Ramos (cell line): ENCODE measurements around the gene ACOT8.
"Not testable (repeated sequence)": the region's sequence is repeated elsewhere in the genome, so short reads cannot be mapped to it uniquely, and the experiment has no call there.

Source experiments
- in situ Hi-C: fragments of 300-500 bp; cut with MboI; formaldehyde crosslinking; loops from one replicate; pipeline ENCODE4 v1.14.3; 2022; ENCODE audit warnings: low sequenced_read_pairs; ENCODE audit not compliant: unreplicated experiment

The ACOT8 gene

DNA sequence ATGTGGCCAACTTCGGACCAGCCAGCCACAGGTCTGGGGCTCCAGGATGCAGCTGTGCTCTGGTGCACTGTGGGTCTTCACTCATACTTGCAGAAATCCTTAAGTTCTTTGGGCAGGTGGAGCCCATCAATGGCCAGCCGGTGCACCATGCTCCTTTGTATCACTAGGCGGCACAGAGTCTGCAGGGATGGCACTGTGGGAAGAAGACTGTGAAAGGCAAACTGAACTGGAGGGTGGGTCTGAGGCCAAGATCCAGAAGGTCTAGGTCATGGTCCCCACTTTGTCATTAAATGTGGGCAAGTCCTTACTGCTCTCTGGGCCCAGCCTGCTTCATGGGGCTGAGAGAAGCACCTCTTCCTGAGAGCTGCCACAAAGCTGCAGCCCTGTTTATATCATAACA lies 31.5 kb upstream of the ACOT8 start:
- in situ Hi-C loops = no loop called here

DNA sequence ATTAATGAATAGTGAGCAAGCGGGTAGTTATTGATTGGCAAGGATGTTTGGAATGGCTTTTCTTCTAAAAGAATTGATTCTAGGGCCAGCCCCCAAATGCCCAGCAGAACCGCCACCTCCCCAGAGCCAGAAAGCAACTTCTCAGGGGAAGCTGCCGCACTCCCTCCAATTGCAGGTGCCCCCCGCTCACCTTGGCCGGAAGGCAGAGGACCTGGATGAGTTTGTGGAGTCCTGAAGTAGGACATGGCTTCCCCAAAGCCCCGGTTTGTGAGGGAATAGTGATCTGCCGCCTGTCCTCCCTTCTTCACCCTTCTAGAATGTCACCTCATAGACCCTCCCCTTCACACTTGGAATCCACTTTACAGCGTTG lies 30.1 kb upstream of the ACOT8 start, which contains the start of gene SPATA25:
Gene SPATA25 (minus strand): TSS at position 277 of the 370 bp plus-strand sequence. CDS start 32 bp downstream, at position 245.
- in situ Hi-C loops = no loop called here

DNA sequence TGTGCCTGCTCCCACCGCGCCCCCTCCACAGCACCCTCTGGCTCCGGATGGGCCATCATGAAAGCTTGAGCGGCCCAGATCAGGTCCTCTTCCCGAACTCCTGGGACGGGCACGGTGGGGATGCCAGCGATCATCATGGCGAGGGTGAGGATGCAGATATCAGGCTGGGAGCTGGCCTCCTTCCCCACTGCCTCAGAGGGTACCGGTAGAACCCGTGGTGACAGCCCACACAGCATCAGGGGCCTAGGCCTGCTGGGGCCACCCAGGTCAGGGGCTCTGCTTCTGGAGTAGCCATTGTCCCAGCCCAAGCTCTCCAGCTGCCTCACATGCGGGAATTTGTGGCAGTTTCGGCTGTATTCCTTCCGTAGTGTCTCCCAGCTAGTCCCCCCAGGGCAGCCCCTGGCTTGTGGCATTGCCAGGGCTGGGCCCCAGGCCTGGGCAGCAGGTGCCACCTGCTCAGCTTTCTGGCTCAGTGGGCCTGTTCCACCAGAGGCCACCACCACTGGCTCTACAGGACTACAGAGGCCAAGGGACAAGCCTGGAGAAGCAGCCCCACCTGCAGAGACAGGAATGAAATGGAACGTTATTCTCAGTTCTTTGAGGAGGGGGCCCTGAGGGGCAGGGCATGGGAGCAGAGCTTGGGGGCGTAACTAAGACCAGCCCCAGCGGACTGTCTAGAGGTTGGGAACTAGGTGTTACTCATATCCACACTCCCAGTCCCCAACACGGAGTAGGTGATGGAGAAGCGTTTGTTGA lies 29.6 kb upstream of the ACOT8 start:
- in situ Hi-C loops = no loop called here

DNA sequence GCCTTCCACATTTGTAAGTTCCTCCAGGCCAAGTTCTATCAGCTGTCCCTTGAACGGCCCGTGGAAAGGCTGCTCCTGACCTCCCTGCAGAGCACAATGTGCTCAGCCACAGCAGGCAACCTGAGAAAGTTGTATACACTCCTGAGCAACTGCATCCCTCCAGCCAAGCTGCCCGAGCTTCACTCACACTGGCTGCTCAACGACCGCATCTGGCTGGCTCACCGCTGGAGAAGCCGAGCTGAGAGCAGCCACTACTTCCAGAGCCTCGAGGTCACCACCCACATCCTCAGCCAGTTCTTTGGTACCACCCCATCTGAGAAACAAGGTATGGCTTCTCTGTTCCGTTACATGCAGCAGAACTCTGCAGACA lies 25.9 kb upstream of the ACOT8 start:
- in situ Hi-C loops = no loop called here

DNA sequence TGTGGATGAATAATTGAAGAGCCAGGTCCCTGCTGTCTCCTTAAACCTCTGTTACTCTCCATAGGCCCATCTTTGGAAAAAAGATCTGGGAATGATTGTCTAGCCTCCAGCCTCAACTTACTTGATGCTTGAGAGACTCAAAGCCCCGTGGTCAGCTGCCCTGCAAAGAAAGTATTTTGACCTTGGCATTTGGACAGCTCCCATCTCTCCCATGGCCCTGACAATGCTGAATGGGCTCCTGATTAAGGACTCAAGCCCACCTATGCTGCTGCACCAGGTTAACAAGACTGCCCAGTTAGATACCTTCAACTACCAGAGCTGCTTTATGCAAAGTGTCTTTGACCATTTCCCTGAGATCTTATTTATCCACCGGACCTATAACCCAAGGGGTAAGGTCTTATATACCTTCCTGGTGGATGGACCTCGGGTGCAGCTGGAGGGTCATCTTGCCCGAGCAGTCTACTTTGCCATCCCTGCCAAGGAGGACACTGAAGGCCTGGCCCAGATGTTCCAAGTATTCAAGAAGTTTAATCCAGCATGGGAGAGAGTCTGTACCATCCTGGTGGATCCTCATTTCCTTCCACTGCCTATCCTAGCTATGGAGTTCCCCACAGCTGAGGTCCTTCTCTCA lies 25.4 kb upstream of the ACOT8 start:
- in situ Hi-C loops = no loop called here

DNA sequence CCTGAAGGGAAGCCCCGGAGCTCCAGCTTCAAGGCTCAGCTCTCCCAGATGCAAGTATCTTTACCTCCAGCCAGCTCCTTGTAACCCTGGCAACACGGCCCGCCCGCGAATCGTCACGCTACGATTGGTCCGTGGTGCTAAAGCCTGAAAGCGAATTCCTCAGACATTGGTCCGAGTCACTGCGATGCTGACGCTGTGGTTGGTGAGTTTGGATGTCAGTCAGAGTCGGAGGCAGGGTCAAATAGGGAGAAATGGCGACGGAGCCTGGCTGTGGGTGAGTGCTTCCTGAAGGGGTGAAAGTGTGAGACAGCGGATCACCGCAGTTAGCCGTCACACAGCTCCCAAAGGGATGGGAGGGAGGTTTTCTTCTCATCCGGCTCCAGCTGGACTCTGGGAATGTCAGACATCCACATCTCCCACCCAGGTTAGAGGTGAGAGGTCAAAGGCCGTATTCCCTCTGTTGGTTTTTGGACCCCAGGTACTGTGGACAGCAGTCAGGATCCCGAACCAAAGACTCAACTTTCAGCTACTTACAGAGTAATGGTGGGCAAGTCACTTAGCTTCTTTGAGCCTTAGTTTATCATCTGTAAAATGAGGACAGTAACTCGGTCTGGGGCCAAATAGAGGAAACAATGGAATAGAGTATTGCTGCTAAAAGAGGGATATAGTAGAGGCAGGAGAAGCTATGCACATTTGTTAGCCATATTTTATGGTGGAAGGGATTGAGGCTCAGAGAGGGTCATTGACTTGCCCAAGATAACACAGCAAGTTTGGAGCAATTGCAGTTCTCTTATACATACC lies 24.0 kb upstream of the ACOT8 start, which contains the start of gene ZSWIM1:
Gene ZSWIM1 (plus strand): TSS at position 240 of the 801 bp plus-strand sequence. CDS start 1,366 bp downstream, outside the sequence.
- in situ Hi-C loops = no loop called here

DNA sequence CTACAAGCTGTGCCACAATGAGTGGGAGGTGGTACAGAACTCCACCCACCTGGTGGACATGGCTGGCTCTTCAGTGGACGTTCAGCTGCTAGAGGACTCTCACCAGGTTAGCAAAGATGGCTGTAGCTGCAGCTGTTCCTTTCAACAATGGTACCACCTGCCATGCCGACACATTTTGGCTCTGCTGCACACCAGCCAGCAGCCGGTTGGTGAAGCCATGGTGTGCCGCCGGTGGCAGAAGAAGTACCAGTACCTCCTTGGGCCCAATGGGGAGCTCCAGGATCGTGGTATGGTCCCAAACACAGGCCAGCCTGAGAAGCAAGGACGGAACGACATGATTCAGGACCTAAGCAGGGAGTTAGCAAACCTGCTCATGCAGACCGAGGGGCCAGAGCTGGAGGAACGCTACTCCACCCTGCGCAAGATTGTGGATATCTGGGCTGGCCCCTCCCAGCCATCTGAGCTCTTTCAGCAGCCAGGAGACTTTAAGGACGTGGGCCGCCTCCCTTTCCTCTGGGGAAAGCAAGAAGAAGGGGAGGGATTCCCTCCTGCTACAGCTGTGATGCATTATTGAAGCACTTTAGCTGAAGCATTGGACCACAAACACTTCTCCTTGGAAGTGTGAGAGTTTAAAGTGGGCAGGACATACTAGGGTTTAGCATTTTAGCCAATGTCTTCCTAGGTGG lies 21.0 kb upstream of the ACOT8 start:
- in situ Hi-C loops = no loop called here

DNA sequence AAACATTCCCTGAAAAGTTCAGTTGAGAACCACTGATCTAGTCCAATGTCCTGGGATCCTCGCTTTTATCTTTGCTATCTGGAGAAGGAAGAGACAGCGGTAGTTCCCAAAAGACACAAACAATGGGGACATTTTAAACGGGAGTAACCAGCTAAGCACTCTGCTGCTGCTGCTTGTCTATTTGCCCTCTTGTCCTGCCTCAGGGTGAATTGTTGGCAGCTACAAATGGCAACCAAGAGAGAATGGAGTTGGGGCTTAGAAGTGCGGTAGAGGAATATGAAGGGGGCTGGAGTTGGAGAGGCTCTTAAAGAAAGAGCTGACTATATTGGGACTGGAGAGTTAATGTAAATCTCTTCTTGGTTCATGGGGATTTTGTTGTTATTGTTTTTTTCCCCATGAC lies 17.4 kb upstream of the ACOT8 start:
- in situ Hi-C loops = no loop called here

DNA sequence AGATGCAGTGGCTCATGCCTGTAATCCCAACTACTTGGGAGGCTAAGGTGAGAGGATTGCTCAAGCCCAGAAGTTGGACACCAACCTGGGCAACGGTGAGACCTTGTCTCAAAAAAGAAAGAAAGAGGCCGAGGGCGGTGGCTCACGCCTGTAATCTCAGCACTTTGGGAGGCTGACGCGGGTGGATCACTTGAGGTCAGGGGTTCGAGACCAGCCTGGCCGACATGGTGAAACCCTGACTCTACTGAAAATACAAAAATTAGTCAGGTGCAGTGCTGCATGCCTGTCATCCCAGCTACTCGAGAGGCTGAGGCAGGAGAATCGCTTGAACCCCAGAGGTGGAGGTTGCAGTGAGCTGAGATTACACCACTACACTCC lies 16.9 kb upstream of the ACOT8 start:
- in situ Hi-C loops = not testable (repeated sequence)

DNA sequence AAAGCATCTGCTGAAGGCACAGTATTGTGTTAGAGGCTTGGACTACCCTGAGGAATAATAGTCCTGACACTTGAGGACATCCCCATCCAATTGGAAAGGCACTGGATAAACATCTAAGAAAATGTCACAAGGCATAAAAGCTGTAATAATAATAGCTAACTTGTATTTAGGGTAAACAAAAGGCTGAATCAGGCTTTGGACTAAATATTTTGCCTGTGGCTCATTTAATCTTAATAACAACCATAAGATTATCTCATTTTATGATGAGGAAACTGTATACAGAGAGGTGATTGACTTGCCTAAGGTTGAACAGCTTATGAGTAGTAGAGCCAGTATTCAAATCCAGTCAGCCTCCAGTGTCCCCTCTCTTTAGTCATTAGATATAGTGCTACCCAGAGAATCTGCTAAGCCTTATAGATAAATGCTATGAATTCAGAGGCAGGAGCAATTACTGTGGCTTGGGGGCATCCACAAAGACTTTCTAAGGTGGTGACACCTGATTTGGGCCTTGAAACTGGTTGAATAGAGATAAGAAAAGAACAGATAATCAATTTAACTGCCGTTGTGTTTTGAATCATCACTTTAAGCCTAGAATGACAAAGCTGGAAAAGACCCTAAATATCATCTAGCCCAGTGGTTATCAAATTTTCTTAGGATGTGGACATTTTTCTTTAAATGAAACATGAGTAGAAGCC lies 16.4 kb upstream of the ACOT8 start:
- in situ Hi-C loops = no loop called here

DNA sequence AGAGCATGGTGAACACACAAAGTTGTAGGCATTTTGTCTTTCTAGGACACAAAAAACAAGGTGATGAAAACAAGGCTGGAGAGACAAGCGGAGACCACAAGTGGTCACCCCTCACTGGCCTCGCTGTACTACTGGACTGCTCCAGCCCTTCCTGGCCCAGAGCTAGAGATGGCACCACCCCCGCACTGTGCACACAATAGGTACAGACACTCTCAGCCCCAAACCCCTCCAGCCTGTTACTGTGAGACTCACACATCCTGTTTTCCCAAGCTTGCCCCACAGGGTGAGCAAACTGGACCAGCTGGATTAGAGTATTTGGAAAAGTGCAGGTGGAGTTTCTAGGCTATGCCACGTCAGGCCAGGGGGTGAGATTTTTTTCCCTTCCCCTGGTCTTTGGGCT lies 15.4 kb upstream of the ACOT8 start:
- in situ Hi-C loops = no loop called here

DNA sequence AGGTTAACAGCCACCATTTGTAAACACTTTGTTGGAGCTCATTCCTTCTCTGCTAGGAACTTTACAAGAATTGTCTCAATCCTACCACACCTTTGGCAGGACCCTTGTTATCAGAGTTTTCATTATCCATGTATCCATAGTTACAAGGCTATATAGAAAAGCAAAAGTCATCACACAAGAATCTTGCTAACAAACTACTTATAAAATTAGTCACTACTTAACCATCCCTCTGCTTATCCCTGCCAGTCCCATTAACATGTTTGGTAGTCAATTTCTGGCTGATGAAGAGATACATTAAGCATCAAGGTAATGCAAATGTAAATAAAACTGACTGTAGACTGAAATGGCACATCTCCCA lies 10.6 kb upstream of the ACOT8 start:
- in situ Hi-C loops = loop anchor here (10.0 kb wide), 1 partner anchor 57 kb away; no protein-coding TSS in a partner anchor

DNA sequence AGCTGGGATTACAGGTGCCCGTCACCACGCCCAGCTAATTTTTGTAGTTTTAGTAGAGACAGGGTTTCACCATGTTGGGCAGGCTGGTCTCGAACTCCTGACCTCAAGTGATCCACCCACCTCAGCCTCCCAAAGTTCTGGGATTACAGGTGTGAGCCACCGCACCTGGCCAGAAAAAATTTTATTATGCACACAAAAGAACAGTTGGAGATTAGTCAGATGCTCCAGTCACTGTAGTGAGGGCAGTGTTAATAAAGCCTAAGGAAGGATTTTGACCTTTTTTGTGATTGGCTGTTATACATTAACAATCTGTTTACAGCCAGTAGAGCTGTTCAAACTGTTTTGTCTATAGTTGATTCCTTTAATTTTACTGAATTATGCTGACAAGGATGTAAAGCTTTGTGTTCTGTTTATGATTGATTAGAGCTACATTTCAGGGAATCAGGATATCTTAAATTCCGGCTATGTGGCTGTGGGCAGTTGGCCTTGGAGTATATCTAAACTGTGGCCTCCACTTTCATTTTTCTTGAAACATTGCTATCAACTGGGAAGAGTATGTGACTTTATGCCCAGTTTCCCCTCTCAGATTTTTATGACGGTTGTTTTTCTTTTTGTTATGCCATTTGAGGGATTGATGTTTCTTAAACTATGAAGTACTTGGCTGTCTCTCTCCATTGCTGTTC lies 10.1 kb upstream of the ACOT8 start:
- in situ Hi-C loops = loop anchor here (10.0 kb wide), 1 partner anchor 58 kb away; no protein-coding TSS in a partner anchor

DNA sequence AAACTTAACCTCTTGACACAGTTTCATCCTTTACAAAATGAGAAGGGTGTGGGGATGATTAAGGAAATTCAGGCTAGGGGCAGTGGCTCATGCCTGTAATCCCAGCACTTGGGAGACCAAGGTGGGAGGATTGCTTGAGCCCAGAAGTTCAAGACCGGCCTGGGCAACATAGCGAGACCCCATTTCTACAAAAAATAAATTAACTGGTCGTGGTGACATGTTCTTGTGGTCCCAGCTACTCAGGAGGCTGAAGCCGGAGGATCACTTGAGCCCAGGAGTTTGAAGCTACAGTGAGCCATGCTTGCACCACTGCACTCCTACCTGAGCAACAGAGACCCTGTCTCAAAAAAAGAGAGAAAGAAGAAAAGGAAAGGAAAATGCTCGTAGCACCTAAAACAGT lies 9.3 kb upstream of the ACOT8 start:
- in situ Hi-C loops = loop anchor here (10.0 kb wide), 1 partner anchor 58 kb away; no protein-coding TSS in a partner anchor

DNA sequence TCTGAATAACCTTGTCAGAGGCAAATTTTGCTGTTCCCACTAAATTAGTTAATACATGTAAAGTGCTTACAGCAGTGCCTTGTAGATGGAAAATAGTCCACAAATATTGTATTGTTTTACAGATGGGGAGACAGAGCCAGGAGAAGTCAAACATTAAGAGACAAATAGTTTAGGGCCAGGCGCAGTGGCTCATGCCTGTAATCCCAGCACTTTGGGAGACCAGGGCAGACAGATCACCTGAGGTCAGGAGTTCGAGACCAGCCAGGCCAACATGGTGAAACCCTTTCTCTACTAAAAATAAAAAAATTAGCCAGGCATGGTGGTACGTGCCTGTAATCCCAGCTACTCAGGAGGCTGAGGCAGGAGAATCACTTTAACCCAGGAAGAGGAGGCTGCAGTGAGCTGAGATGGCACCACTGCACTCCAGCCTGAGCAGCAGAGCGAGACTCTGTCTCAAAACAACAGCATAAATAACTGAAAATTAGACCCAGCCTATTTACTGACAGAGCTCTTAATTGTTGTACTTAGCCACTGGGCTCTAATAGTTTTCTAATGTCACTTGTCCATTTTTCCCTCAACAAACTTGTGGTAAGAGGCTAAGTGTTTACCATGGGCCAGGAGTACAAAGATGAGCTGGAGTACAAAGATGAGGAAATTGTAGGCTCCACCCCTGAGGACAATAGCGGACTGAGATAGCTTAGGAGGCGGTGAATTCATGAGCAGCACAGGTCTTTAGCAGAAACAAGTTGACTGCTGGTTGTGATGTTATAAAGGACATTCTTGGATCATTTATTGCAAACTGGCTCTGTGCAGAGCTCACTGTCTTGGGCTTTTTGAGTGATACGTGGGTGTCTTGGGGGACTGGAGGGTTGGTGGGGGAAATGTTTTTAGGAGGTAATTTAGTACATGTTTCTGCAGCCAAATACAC lies 6.6 kb upstream of the ACOT8 start:
- in situ Hi-C loops = loop anchor here (10.0 kb wide), 1 partner anchor 61 kb away; no protein-coding TSS in a partner anchor

DNA sequence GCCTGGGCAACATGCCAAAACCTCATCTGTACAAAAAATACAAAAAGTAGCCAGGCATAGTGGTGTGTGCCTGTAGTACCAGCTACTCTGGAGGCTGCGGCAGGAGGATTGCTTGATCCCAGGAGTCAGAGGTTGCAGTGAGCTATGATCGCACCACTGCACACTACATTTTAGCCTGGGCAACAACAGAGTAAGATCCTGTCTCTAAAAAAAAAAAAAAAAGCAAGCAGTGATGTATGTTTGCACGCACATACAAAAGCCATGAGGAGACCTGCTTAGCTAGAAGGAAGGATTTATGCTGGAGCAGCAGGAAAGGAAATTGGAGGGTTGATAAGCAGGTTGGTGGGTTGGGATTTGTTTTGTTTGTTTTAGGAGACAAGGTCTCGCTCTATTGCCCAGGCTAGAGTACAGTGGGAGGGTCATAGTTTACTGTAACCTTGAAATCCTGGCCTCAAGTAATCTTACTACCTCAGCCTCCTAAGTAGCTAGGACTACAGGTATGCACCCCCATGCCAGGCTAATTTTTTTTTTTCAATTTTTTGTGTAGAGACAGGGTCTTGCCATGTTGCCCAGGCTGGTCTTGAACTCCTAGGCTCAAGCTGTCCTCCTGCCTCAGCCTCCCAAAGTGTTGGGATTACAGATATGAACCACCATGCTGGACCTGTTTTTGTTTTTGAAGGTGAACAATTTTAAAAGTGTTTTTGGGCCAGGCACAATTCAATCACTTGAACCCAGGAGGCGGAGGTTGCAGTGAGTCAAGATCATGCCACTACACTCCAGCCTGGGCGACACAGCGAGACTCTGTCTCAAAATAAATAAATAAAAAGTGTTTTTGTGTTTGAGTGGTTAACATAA lies 4.3 kb upstream of the ACOT8 start:
- in situ Hi-C loops = loop anchor here (10.0 kb wide), 1 partner anchor 63 kb away; no protein-coding TSS in a partner anchor

DNA sequence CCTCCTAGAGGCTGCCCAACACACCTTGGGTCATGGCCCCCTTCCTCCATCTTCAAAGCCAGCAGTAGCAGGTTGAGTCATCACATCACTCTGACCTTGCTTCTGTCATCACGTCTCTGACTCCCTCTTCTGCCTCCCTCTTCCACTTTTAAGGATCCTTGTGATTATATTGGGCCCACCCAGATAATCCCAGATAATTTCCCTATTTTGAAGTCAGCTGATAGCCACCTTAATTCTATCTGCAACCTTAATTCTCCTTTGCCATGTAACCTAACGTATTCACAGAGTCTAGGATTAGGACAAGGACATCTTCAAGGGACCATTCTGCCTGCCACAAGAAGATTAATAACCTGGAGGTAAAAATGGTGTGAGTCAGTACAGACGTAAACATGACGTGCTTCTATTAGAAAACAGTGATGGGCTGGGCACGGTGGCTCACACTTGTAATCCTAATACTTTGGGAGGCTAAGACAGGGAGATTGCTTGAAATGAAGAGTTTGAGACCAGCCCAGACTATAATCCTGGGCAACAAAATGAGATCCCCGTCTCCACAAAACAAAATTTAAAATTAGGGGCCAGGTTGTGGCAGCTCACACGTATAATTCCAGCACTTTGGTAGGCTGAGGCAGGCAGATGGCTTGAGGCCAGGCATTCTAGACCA lies 3.5 kb upstream of the ACOT8 start:
- in situ Hi-C loops = loop anchor here (10.0 kb wide), 1 partner anchor 64 kb away; no protein-coding TSS in a partner anchor
